Ovary (tissue), 3 donors: ENCODE data around the gene PAK5.

Source experiments
- EP300 ChIP-seq: sonication (generic); formaldehyde crosslinking; IDR thresholded peaks from one replicate; pipeline ENCODE4 v1.6.1; 2017; ENCODE audit warnings: antibody characterized with exemption
- POLR2A ChIP-seq: fragments of 450-650 bp; IDR thresholded peaks from one replicate; pipeline ENCODE4 v1.6.1; 2017; ENCODE audit warnings: antibody characterized with exemption, mild to moderate bottlenecking, moderate library complexity
- TF ChIP-seq, protein P1 (sequence below), 3 donors: fragments of 450-650 bp in 2 of 3; fragments of 200-600 bp in 1 of 3; IDR thresholded peaks; one replicate each; pipeline versions ENCODE4 v1.5.1 to v1.8.0; 2016 to 2022; ENCODE audit warnings: antibody characterized with exemption in 3 of 3, mild to moderate bottlenecking in 1 of 3
- donor health status: DM: no; HTN: no; CAD: no.

- TF ChIP-seq, protein P1, sequence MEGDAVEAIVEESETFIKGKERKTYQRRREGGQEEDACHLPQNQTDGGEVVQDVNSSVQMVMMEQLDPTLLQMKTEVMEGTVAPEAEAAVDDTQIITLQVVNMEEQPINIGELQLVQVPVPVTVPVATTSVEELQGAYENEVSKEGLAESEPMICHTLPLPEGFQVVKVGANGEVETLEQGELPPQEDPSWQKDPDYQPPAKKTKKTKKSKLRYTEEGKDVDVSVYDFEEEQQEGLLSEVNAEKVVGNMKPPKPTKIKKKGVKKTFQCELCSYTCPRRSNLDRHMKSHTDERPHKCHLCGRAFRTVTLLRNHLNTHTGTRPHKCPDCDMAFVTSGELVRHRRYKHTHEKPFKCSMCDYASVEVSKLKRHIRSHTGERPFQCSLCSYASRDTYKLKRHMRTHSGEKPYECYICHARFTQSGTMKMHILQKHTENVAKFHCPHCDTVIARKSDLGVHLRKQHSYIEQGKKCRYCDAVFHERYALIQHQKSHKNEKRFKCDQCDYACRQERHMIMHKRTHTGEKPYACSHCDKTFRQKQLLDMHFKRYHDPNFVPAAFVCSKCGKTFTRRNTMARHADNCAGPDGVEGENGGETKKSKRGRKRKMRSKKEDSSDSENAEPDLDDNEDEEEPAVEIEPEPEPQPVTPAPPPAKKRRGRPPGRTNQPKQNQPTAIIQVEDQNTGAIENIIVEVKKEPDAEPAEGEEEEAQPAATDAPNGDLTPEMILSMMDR (IDR thresholded peaks at IDR 0.05) = no peak
- TF ChIP-seq POLR2A (no peak), EP300 (no peak)
Measured at GRCh38 chr20:9531581-9531980, 307.3 kb downstream of the PAK5 start.
